Measurements from ENCODE around the gene CSTA.

CSTA gene

GRCh38 chr3:122382888-122383666, 58.0 kb downstream of the CSTA start, which contains the start of gene MIX23:
Gene MIX23, minus strand, starts transcription at chr3:122383231. Its CDS starts 7 bp downstream, at chr3:122383224.
- Histone ChIP-seq H3K4me2 (ENCODE audit: low read length) (peak within 1 kb of the TSS; percentile 63), H3K4me1 (ENCODE audit: control insufficient read depth, low read depth, low read length) (no peaks in the 10 kb centered on the region), H4K8ac (ENCODE audit: low read depth, low read length) (peak within 1 kb of the TSS; percentile 79), H3K4ac (ENCODE audit: low read depth, low read length) (peak within 1 kb of the TSS; percentile 18), H3K27ac (ENCODE audit: low read depth, low read length) (peak within 1 kb of the TSS; percentile 6), H2BK120ac (ENCODE audit: low read depth, low read length) (no peak within 1 kb of the TSS), H3K18ac (ENCODE audit: low read length) (peak within 1 kb of the TSS; percentile 16), H3K36me3 (ENCODE audit: control insufficient read depth, insufficient read depth, low read length) (no peaks in the 10 kb centered on the region), H2BK15ac (replicated peaks; ENCODE audit: low read depth) (no peak within 1 kb of the TSS), H3K56ac (ENCODE audit: low read length) (peak within 1 kb of the TSS; percentile 89), H2BK5ac (ENCODE audit: low read length) (no peak within 1 kb of the TSS), H3K79me1 (ENCODE audit: low read length) (peaks cover 3% of the 10 kb centered on the region), H2AK5ac (ENCODE audit: low read length) (no peak within 1 kb of the TSS), H3K23ac (ENCODE audit: low read length) (no peak within 1 kb of the TSS), H3K79me2 (ENCODE audit: control insufficient read depth, insufficient read depth, low read length) (peaks cover 20% of the 10 kb centered on the region), H3K9ac (ENCODE audit: low read length) (peak within 1 kb of the TSS; percentile 73), H3K27me3 (ENCODE audit: insufficient read depth, low read length, poor library complexity) (no peaks in the 10 kb centered on the region), H3K4me3 (ENCODE audit: low read length) (peak within 1 kb of the TSS; percentile 61), H4K5ac (ENCODE audit: low read length) (peak within 1 kb of the TSS; percentile 35)
- DNase-seq, result peak; percentile 94
- no CpG with 5 or more reads among the region's 31 CpGs for WGBS (ENCODE audit: extremely low coverage, insufficient coverage, low lambda C conversion rate)

- Histone ChIP-seq H3K79me1 (ENCODE audit: low read length) (peaks cover 3% of the 10 kb centered on the region), H3K23ac (ENCODE audit: low read length) (no peak within 1 kb of the TSS), H2BK120ac (ENCODE audit: low read depth, low read length) (no peak within 1 kb of the TSS), H3K4ac (ENCODE audit: low read depth, low read length) (peak within 1 kb of the TSS; percentile 18), H3K4me1 (ENCODE audit: control insufficient read depth, low read depth, low read length) (no peaks in the 10 kb centered on the region), H3K9ac (ENCODE audit: low read length) (peak within 1 kb of the TSS; percentile 73), H3K27me3 (ENCODE audit: insufficient read depth, low read length, poor library complexity) (no peaks in the 10 kb centered on the region), H3K4me3 (ENCODE audit: low read length) (peak within 1 kb of the TSS; percentile 61), H3K18ac (ENCODE audit: low read length) (no peak within 1 kb of the TSS), H2AK5ac (ENCODE audit: low read length) (no peak within 1 kb of the TSS), H4K8ac (ENCODE audit: low read depth, low read length) (peak within 1 kb of the TSS; percentile 79), H2BK15ac (replicated peaks; ENCODE audit: low read depth) (no peak within 1 kb of the TSS), H4K5ac (ENCODE audit: low read length) (peak within 1 kb of the TSS; percentile 35), H2BK5ac (ENCODE audit: low read length) (no peak within 1 kb of the TSS), H3K79me2 (ENCODE audit: control insufficient read depth, insufficient read depth, low read length) (peaks cover 20% of the 10 kb centered on the region), H3K36me3 (ENCODE audit: control insufficient read depth, insufficient read depth, low read length) (no peaks in the 10 kb centered on the region), H3K27ac (ENCODE audit: low read depth, low read length) (peak within 1 kb of the TSS; percentile 6), H3K4me2 (ENCODE audit: low read length) (peak within 1 kb of the TSS; percentile 64), H3K56ac (ENCODE audit: low read length) (peak within 1 kb of the TSS; percentile 89)
- WGBS (ENCODE audit: extremely low coverage, insufficient coverage, low lambda C conversion rate), result no CpG with 5 or more reads among the region's 52 CpGs
- peak; percentile 97 for DNase-seq
Measured at GRCh38 chr3:122383771-122384697, 59.0 kb downstream of the CSTA start, which contains the start of gene FAM162A. Gene FAM162A, plus strand, starts transcription at chr3:122384182. Its CDS starts 84 bp downstream, at chr3:122384266.

- no peak overlapping the region for H3K23ac ChIP-seq (ENCODE audit: low read length)
- H2BK120ac ChIP-seq (ENCODE audit: low read depth, low read length), result no peak overlapping the region
- no peak overlapping the region for H3K9ac ChIP-seq (ENCODE audit: low read length)
- no peak overlapping the region for H3K4ac ChIP-seq (ENCODE audit: low read depth, low read length)
- no peak overlapping the region for H3K4me3 ChIP-seq (ENCODE audit: low read length)
- WGBS (ENCODE audit: extremely low coverage, insufficient coverage, low lambda C conversion rate), result no CpG with 5 or more reads among the region's 3 CpGs
- H3K4me2 ChIP-seq (ENCODE audit: low read length), result no peak overlapping the region
- H3K36me3 ChIP-seq (ENCODE audit: control insufficient read depth, insufficient read depth, low read length), result no peaks in the 10 kb centered on the region
- H3K27me3 ChIP-seq (ENCODE audit: insufficient read depth, low read length, poor library complexity), result no peaks in the 10 kb centered on the region
- DNase-seq, result peak; percentile 20
- H3K4me1 ChIP-seq (ENCODE audit: control insufficient read depth, low read depth, low read length), result no peaks in the 10 kb centered on the region
- peaks cover 1% of the 10 kb centered on the region for H3K79me2 ChIP-seq (ENCODE audit: control insufficient read depth, insufficient read depth, low read length)
- H2BK15ac ChIP-seq (replicated peaks; ENCODE audit: low read depth), result no peak overlapping the region
- no peak overlapping the region for H3K56ac ChIP-seq (ENCODE audit: low read length)
- H2BK5ac ChIP-seq (ENCODE audit: low read length), result no peak overlapping the region
- no peak overlapping the region for H4K5ac ChIP-seq (ENCODE audit: low read length)
- no peak overlapping the region for H4K8ac ChIP-seq (ENCODE audit: low read depth, low read length)
- H3K79me1 ChIP-seq (ENCODE audit: low read length), result no peaks in the 10 kb centered on the region
- no peak overlapping the region for H3K18ac ChIP-seq (ENCODE audit: low read length)
- H3K27ac ChIP-seq (ENCODE audit: low read depth, low read length), result no peak overlapping the region
- H2AK5ac ChIP-seq (ENCODE audit: low read length), result no peak overlapping the region
Measured at GRCh38 chr3:122387709-122388108, 62.7 kb downstream of the CSTA start.

- H3K79me1 ChIP-seq (ENCODE audit: low read length), result no peaks in the 10 kb centered on the region
- no peak overlapping the region for H3K4ac ChIP-seq (ENCODE audit: low read depth, low read length)
- H4K8ac ChIP-seq (ENCODE audit: low read depth, low read length), result no peak overlapping the region
- no peaks in the 10 kb centered on the region for H3K4me1 ChIP-seq (ENCODE audit: control insufficient read depth, low read depth, low read length)
- H2BK15ac ChIP-seq (replicated peaks; ENCODE audit: low read depth), result no peak overlapping the region
- H2AK5ac ChIP-seq (ENCODE audit: low read length), result no peak overlapping the region
- H4K5ac ChIP-seq (ENCODE audit: low read length), result no peak overlapping the region
- no peak overlapping the region for H2BK120ac ChIP-seq (ENCODE audit: low read depth, low read length)
- H3K4me2 ChIP-seq (ENCODE audit: low read length), result no peak overlapping the region
- no peak for DNase-seq
- no peak overlapping the region for H3K23ac ChIP-seq (ENCODE audit: low read length)
- no peak overlapping the region for H2BK5ac ChIP-seq (ENCODE audit: low read length)
- H3K79me2 ChIP-seq (ENCODE audit: control insufficient read depth, insufficient read depth, low read length), result no peaks in the 10 kb centered on the region
- H3K27me3 ChIP-seq (ENCODE audit: insufficient read depth, low read length, poor library complexity), result no peaks in the 10 kb centered on the region
- H3K4me3 ChIP-seq (ENCODE audit: low read length), result no peak overlapping the region
- no peaks in the 10 kb centered on the region for H3K36me3 ChIP-seq (ENCODE audit: control insufficient read depth, insufficient read depth, low read length)
- no peak overlapping the region for H3K56ac ChIP-seq (ENCODE audit: low read length)
- H3K27ac ChIP-seq (ENCODE audit: low read depth, low read length), result no peak overlapping the region
- no peak overlapping the region for H3K9ac ChIP-seq (ENCODE audit: low read length)
- no peak overlapping the region for H3K18ac ChIP-seq (ENCODE audit: low read length)
Measured at GRCh38 chr3:122389197-122389596, 64.1 kb downstream of the CSTA start.

- H3K79me2 ChIP-seq (ENCODE audit: control insufficient read depth, insufficient read depth, low read length), result no peaks in the 10 kb centered on the region
- no peak overlapping the region for H3K23ac ChIP-seq (ENCODE audit: low read length)
- H3K27ac ChIP-seq (ENCODE audit: low read depth, low read length), result no peak overlapping the region
- no peaks in the 10 kb centered on the region for H3K4me1 ChIP-seq (ENCODE audit: control insufficient read depth, low read depth, low read length)
- no peaks in the 10 kb centered on the region for H3K79me1 ChIP-seq (ENCODE audit: low read length)
- H2BK15ac ChIP-seq (replicated peaks; ENCODE audit: low read depth), result no peak overlapping the region
- H4K8ac ChIP-seq (ENCODE audit: low read depth, low read length), result no peak overlapping the region
- no peaks in the 10 kb centered on the region for H3K36me3 ChIP-seq (ENCODE audit: control insufficient read depth, insufficient read depth, low read length)
- H3K4me2 ChIP-seq (ENCODE audit: low read length), result no peak overlapping the region
- no peak overlapping the region for H3K4ac ChIP-seq (ENCODE audit: low read depth, low read length)
- no peak for DNase-seq
- H3K27me3 ChIP-seq (ENCODE audit: insufficient read depth, low read length, poor library complexity), result no peaks in the 10 kb centered on the region
- WGBS (ENCODE audit: extremely low coverage, insufficient coverage, low lambda C conversion rate), result no CpG with 5 or more reads among the region's 4 CpGs
- H4K5ac ChIP-seq (ENCODE audit: low read length), result no peak overlapping the region
- H2AK5ac ChIP-seq (ENCODE audit: low read length), result no peak overlapping the region
- H3K9ac ChIP-seq (ENCODE audit: low read length), result no peak overlapping the region
- H2BK5ac ChIP-seq (ENCODE audit: low read length), result no peak overlapping the region
- H2BK120ac ChIP-seq (ENCODE audit: low read depth, low read length), result no peak overlapping the region
- H3K4me3 ChIP-seq (ENCODE audit: low read length), result no peak overlapping the region
- no peak overlapping the region for H3K56ac ChIP-seq (ENCODE audit: low read length)
- no peak overlapping the region for H3K18ac ChIP-seq (ENCODE audit: low read length)
Measured at GRCh38 chr3:122389892-122390291, 64.8 kb downstream of the CSTA start.

Measured in mesendoderm (in vitro differentiated cells).